GM19193 (cell line): Measurements from ENCODE around the gene HK3.

Experiments
- POLR2A ChIP-seq: IDR thresholded peaks from 4 replicates; pipeline ENCODE4 v1.6.1; 2011; ENCODE audit not compliant: insufficient read depth, insufficient read length; ENCODE audit errors: extremely low read depth

Gene HK3

GRCh38 chr5:176880366-176881020 lies 18.7 kb downstream of the HK3 start:
- TF ChIP-seq POLR2A, result no peak

- TF ChIP-seq POLR2A, result no peak
Observed at GRCh38 chr5:176879663-176880361, 19.3 kb downstream of the HK3 start.

GRCh38 chr5:176878906-176879662 lies 20.1 kb downstream of the HK3 start:
- no peak for TF ChIP-seq POLR2A

GRCh38 chr5:176878463-176878862 lies 20.7 kb downstream of the HK3 start:
- no peak for TF ChIP-seq POLR2A

- TF ChIP-seq POLR2A, result no peak
Observed at GRCh38 chr5:176877793-176878331, 21.3 kb downstream of the HK3 start.

- TF ChIP-seq POLR2A, result no peak
Observed at GRCh38 chr5:176876506-176877431, 22.4 kb downstream of the HK3 start.

GRCh38 chr5:176875783-176876505 lies 23.2 kb downstream of the HK3 start:
- TF ChIP-seq POLR2A, result no peak

GRCh38 chr5:176875014-176875550 lies 24.1 kb downstream of the HK3 start:
- TF ChIP-seq POLR2A, result no peak

- TF ChIP-seq POLR2A, result no peak
Observed at GRCh38 chr5:176874198-176874780, 24.9 kb downstream of the HK3 start.

GRCh38 chr5:176873541-176874172 lies 25.5 kb downstream of the HK3 start:
- TF ChIP-seq POLR2A, result no peak

GRCh38 chr5:176870110-176870591 lies 29.0 kb downstream of the HK3 start:
- TF ChIP-seq POLR2A, result no peak

GRCh38 chr5:176869501-176870109 lies 29.5 kb downstream of the HK3 start:
- no peak for TF ChIP-seq POLR2A
